Fibroblast of pulmonary artery (primary cell): Measurements from ENCODE around the gene GPR107.

Experiments
- DNase-seq: peaks from one replicate; pipeline ENCODE4 v3.0.0-alpha.2; 2010; ENCODE audit warnings: low read depth
- H3K4me3 ChIP-seq: replicated peaks from 2 replicates; pipeline ENCODE4 v1.5.1; 2011; ENCODE audit warnings: low read depth, mild to moderate bottlenecking, control low read depth, low read length, moderate library complexity
- CTCF ChIP-seq: IDR thresholded peaks from 2 replicates; pipeline ENCODE4 v1.5.1; 2011; ENCODE audit warnings: mild to moderate bottlenecking, control low read depth, low read length, inconsistent platforms; ENCODE audit errors: missing control alignments

Gene GPR107

DNA sequence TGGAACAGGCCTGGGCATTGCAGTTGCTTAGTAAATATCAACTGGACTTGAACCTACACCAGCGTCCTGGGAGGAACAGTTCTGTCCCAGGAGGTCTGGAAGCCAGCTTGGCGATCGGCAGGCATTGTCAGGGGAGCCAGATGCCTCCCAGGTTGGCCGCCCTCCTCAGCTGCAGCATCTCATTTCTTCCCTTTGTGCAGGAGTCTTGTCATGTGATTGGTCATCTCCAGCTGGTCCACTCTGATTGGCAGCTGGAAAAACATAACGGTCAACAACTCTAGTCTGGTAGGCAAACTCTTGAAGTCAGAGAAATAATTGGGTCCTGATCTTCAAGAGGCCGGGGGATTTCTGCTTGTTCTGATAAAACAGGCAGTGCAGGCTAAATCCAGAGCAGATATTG, 88.9 kb downstream of the GPR107 start:
- no peak overlapping the region for H3K4me3 ChIP-seq
- no peak for DNase-seq
- no peak for TF ChIP-seq CTCF

GRCh38 chr9:130143279-130143893, 89.7 kb downstream of the GPR107 start:
- no peak overlapping the region for H3K4me3 ChIP-seq
- DNase-seq, result no peak

GRCh38 chr9:130143958-130144366, 90.3 kb downstream of the GPR107 start:
- peak; percentile 57 for DNase-seq
- no peak overlapping the region for H3K4me3 ChIP-seq
- no peak for TF ChIP-seq CTCF

More at GRCh38 chr9:130143279-130143893, 89.7 kb downstream of the GPR107 start:
- no peak for TF ChIP-seq CTCF

GRCh38 chr9:130144703-130145102, 91.0 kb downstream of the GPR107 start:
- H3K4me3 ChIP-seq, result no peak overlapping the region
- no peak for DNase-seq
- no peak for TF ChIP-seq CTCF

DNA sequence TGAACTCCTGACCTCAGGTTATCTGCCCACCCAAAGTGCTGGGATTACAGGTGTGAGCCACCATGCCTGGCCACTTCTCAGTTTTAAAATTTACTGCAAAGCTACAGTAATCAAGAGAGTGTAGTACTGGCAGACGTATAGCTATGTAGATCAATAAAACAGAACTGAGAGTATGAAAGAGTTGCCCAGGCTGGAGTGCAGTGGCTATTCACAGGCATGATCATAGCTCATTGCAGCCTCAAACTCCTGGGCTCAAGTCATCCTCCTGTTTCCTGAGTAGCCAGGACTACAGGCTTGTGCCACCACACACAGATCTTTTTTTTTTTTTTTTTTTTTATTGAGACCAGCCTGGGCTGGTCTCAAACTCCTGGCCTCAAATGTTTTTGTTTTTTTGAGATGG, 92.0 kb downstream of the GPR107 start:
- DNase-seq, result no peak
- H3K4me3 ChIP-seq, result no peak overlapping the region
- no peak for TF ChIP-seq CTCF

GRCh38 chr9:130147198-130147597, 93.5 kb downstream of the GPR107 start:
- H3K4me3 ChIP-seq, result no peak overlapping the region
- no peak for TF ChIP-seq CTCF
- no peak for DNase-seq

- DNase-seq, result no peak
- TF ChIP-seq CTCF, result no peak
Measured at GRCh38 chr9:130147910-130148309, 94.2 kb downstream of the GPR107 start.

More at GRCh38 chr9:130147910-130148309, 94.2 kb downstream of the GPR107 start:
- no peak overlapping the region for H3K4me3 ChIP-seq
